ENCODE measurements around the gene FGFR2. TPM values are rescaled to one million over a fixed set of nuclear protein-coding genes. Genes with fewer than 3 reads are reported as not detected.

The FGFR2 gene
- total RNA-seq, 3 donors from 2014 or later = 31.8 to 62.8 (median 44.3) TPM

DNA sequence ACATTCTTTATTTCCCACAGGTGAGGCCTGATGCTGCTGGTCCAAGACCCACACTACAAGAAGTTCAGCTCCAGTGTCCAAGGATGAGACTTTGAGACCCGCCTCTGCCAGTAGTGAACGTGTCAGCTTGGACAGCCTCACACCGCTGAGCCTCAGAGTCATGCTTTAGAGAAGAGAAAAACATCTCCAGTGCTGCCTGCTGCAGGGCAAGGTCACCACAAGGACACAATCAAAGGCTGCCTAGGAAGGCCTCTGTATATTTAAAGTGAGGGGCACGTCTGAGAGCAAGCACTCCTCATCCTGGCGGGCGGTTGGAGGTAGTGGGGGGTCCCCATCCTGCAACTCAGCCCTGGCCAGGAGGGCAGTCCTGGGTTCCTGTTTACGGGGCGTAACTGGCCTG lies 19.3 kb downstream of the FGFR2 start:
- intact Hi-C loops (cut with DNase I; ENCODE audit: low total_unique reads) = no loop called here
- no peaks in the 10 kb centered on the region for H3K36me3 ChIP-seq
- no peaks in the 10 kb centered on the region for H3K9me3 ChIP-seq
- H3K27me3 ChIP-seq = no peaks in the 10 kb centered on the region
- no peak for DNase-seq (ENCODE audit: low spot score in 2 of 2)
- peaks cover 0 to 3% of the 10 kb centered on the region in 2 donors for H3K4me1 ChIP-seq
- H3K27ac ChIP-seq = peak overlapping the region; percentile 73 to 77
- TF ChIP-seq, protein P1, sequence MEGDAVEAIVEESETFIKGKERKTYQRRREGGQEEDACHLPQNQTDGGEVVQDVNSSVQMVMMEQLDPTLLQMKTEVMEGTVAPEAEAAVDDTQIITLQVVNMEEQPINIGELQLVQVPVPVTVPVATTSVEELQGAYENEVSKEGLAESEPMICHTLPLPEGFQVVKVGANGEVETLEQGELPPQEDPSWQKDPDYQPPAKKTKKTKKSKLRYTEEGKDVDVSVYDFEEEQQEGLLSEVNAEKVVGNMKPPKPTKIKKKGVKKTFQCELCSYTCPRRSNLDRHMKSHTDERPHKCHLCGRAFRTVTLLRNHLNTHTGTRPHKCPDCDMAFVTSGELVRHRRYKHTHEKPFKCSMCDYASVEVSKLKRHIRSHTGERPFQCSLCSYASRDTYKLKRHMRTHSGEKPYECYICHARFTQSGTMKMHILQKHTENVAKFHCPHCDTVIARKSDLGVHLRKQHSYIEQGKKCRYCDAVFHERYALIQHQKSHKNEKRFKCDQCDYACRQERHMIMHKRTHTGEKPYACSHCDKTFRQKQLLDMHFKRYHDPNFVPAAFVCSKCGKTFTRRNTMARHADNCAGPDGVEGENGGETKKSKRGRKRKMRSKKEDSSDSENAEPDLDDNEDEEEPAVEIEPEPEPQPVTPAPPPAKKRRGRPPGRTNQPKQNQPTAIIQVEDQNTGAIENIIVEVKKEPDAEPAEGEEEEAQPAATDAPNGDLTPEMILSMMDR (IDR thresholded peaks at IDR 0.05) = no peak
- TF ChIP-seq POLR2A (IDR thresholded peaks at IDR 0.05) (no peak), POLR2AphosphoS5 (IDR thresholded peaks at IDR 0.05) (no peak)
- H3K4me3 ChIP-seq = no peak overlapping the region

DNA sequence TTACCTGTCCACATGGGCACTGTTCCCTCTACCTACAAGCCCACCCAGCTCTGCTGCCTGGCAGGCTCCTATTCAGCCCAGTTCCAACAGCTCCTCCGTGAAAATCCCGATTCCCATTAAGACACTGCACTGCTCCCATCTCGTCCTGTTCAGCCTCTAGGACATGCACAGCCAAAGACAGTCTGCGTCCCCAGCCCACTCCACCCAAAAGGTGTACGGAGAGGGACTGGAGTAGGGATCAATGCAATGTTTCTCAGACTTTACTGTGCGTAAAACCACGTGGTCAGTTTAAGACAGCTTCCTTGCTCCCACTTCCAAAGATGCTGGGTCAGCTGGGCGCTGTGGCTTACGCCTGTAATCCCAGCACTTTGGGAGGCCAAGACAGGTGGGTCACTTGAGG lies 19.9 kb downstream of the FGFR2 start:
- Histone ChIP-seq H3K27ac (peak overlapping the region; percentile 73 to 77), H3K4me1 (peaks cover 0 to 3% of the 10 kb centered on the region in 2 donors), H3K9me3 (no peaks in the 10 kb centered on the region), H3K27me3 (no peaks in the 10 kb centered on the region), H3K4me3 (no peak overlapping the region), H3K36me3 (no peaks in the 10 kb centered on the region)
- no peak for TF ChIP-seq POLR2A (IDR thresholded peaks at IDR 0.05)
- TF ChIP-seq POLR2AphosphoS5 (IDR thresholded peaks at IDR 0.05) = no peak
- TF ChIP-seq, protein P1 (IDR thresholded peaks at IDR 0.05) = no peak
- DNase-seq (ENCODE audit: low spot score in 2 of 2) = no peak
- intact Hi-C loops (cut with DNase I; ENCODE audit: low total_unique reads) = no loop called here

DNA sequence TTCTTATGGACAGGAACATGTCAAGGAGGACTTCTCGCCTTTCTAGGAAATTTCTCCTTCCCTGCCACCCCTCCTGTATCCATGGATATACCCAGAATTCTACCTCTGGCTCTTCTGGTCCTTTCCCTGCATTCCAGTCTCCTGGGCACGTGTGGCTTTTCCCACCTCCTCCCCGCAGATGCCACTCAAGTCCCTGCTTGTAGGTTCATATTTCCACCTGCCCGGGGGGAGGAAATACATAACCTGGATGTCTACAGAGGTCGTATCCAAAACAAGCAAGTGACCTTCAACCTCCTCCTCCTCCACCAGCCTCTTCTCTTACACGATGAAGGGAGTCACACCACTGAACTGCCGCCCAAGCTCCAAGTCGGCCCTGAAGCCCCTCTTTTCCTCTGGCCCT lies 20.7 kb downstream of the FGFR2 start:
- Histone ChIP-seq H3K4me1 (peaks cover 3% of the 10 kb centered on the region in 2 donors), H3K9me3 (no peaks in the 10 kb centered on the region), H3K4me3 (no peak overlapping the region), H3K27ac (peak overlapping the region; percentile 73 to 77), H3K27me3 (no peaks in the 10 kb centered on the region), H3K36me3 (no peaks in the 10 kb centered on the region)
- peak in 1 of 2 donors; percentile 92 for DNase-seq (ENCODE audit: low spot score in 2 of 2)
- TF ChIP-seq, protein P1 (IDR thresholded peaks at IDR 0.05) = no peak
- intact Hi-C loops (cut with DNase I; ENCODE audit: low total_unique reads) = no loop called here

DNA sequence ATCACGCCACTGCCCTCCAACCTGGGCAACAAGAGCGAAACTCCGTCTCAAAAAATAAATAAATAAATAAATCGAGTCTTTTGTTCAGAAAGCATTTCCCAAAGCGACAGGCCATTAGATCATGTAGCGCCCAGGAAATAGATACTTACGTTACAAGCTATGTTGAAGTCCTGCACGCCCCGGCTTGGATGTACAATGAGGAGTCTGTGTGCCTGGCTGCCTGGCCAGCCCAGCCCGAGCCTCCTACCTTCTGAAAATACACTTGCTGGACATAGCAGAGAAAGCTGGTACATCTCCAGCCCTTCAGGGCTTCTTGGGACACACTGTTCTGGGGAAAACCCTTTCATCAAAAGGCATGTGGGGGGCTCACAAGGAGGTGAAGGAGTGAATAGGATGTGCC lies 22.1 kb downstream of the FGFR2 start:
- intact Hi-C loops (cut with DNase I; ENCODE audit: low total_unique reads) = no loop called here
- H3K36me3 ChIP-seq = no peaks in the 10 kb centered on the region

DNA sequence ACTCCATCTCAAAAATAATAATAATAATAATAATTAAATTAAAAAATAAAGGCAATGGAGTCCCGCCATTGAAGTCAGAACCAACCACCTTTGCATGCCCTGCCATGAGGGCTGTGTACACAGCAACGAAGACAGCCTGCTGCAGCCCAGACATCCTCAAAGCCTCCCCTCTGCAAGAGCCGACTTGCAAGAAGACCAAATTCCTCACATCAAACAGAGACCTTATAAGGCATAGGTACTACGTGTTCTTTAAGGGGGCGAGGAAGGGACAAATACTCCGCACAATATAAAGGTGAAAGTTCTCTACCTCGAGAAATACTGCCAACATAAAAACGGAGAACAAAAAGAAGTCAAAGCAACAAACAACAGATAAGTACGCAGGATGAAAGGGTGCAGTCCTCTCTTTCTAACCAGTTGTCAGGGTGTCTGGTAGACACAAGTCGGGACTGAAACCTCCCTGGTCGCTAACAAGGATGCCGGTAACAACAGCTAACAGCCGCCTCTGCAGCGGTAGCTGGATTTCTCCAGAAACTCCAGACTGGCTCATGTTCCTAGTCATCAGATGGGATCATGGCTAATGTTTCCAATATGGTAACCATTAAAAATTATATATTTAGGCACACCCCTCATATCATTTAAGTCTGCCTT lies 23.6 kb downstream of the FGFR2 start:
- H3K9me3 ChIP-seq = no peaks in the 10 kb centered on the region
- H3K4me3 ChIP-seq = peak overlapping the region in 1 of 3 donors; percentile 11
- intact Hi-C loops (cut with DNase I; ENCODE audit: low total_unique reads) = no loop called here
- TF ChIP-seq POLR2AphosphoS5 (IDR thresholded peaks at IDR 0.05) = no peak
- TF ChIP-seq, protein P1 (IDR thresholded peaks at IDR 0.05) = no peak
- no peak for TF ChIP-seq POLR2A (IDR thresholded peaks at IDR 0.05)
- H3K27me3 ChIP-seq = no peaks in the 10 kb centered on the region
- DNase-seq (ENCODE audit: low spot score in 2 of 2) = peak in 1 of 2 donors; percentile 81
- H3K27ac ChIP-seq = peak overlapping the region; percentile 61 to 69
- no peaks in the 10 kb centered on the region for H3K36me3 ChIP-seq
- H3K4me1 ChIP-seq = peaks cover 0 to 5% of the 10 kb centered on the region in 2 donors

More for the DNA sequence above, 22.1 kb downstream of the FGFR2 start:
- TF ChIP-seq POLR2A (IDR thresholded peaks at IDR 0.05) (no peak), POLR2AphosphoS5 (IDR thresholded peaks at IDR 0.05) (no peak)
- TF ChIP-seq, protein P1 (IDR thresholded peaks at IDR 0.05) = no peak
- Histone ChIP-seq H3K4me3 (no peak overlapping the region), H3K4me1 (peaks cover 3 to 5% of the 10 kb centered on the region in 2 donors), H3K9me3 (no peaks in the 10 kb centered on the region), H3K27ac (peak overlapping the region; percentile 52 to 63), H3K27me3 (no peaks in the 10 kb centered on the region)
- DNase-seq (ENCODE audit: low spot score in 2 of 2) = peak in 1 of 2 donors; percentile 53

Data from breast epithelium (tissue), 4 donors.